Lung (tissue), 12 donors: ENCODE measurements around the gene ELN. TPM values are rescaled to one million over a fixed set of nuclear protein-coding genes. Genes with fewer than 3 reads are reported as not detected.

Experiments
- ATAC-seq: fragments of 200-7000 bp; cut with Tn5 transposase; one replicate; pipeline ENCODE4 v1.9.1; 2020; ENCODE audit warnings: moderate number of reproducible peaks; ENCODE audit not compliant: insufficient read depth, low FRiP score
- DNase-seq, 3 donors: peaks; one replicate each; pipeline ENCODE4 v3.0.0-alpha.2; 2013 to 2017
- H3K27ac ChIP-seq, 2 donors: one replicate each; pipeline ENCODE4 v1.5.1; 2013; ENCODE audit warnings: mild to moderate bottlenecking in 2 of 2, moderate library complexity in 2 of 2, control low read depth in 1 of 2, inconsistent platforms in 1 of 2, low read depth in 1 of 2, low read length in 1 of 2
- H3K27me3 ChIP-seq, 3 donors: one replicate each; pipeline ENCODE4 v1.5.1; 2013; ENCODE audit warnings: low read length in 2 of 3; ENCODE audit not compliant: control insufficient read depth in 3 of 3, insufficient read depth in 3 of 3
- H3K36me3 ChIP-seq, 4 donors: one replicate each; pipeline ENCODE4 v1.5.1; 2013; ENCODE audit warnings: low read length in 4 of 4, mild to moderate bottlenecking in 1 of 4, moderate library complexity in 1 of 4; ENCODE audit not compliant: control insufficient read depth in 4 of 4, insufficient read depth in 4 of 4
- H3K4me1 ChIP-seq, 5 donors: one replicate each; pipeline ENCODE4 v1.5.1; 2013; ENCODE audit warnings: low read length in 5 of 5, mild to moderate bottlenecking in 2 of 5, moderate library complexity in 1 of 5; ENCODE audit not compliant: control insufficient read depth in 5 of 5, insufficient read depth in 5 of 5
- H3K4me3 ChIP-seq: one replicate; pipeline ENCODE4 v1.5.1; 2013; ENCODE audit warnings: mild to moderate bottlenecking, control low read depth, moderate library complexity
- H3K9ac ChIP-seq, 2 donors: one replicate each; pipeline ENCODE4 v1.5.1; 2013; ENCODE audit warnings: low read length in 2 of 2, control low read depth in 1 of 2; ENCODE audit not compliant: insufficient read depth in 1 of 2
- H3K9me3 ChIP-seq, 4 donors: one replicate each; pipeline ENCODE4 v1.5.1; 2013; ENCODE audit warnings: low read length in 3 of 4, mild to moderate bottlenecking in 1 of 4, moderate library complexity in 1 of 4; ENCODE audit not compliant: control insufficient read depth in 4 of 4, insufficient read depth in 3 of 4
- WGBS, 2 donors: extraction: QIAGEN DNeasy Blood & Tissue Kit; methylation state at CpG; one replicate each; pipeline ENCODE4 v1.1.7; 2013; 5-methylcytosine and 5-hydroxymethylcytosine counted together
- polyA plus RNA-seq, 2 donors: library from polyadenylated mRNA; stranded (reverse); fragments of 200-250 nt; gene quantifications; one replicate each; pipeline ENCODE4 v1.2.1, GENCODE V29; 2013
- total RNA-seq, 2 donors: library from RNA; depleted of rRNA in 1 of 2; stranded (reverse); fragments of >200 nt in 1 of 2; gene quantifications; one replicate each; pipeline ENCODE4 v1.2.1, GENCODE V29; 2014 to 2021
- TF ChIP-seq, protein P1 (sequence below): IDR thresholded peaks from 2 replicates; pipeline ENCODE4 v1.5.1; 2012; ENCODE audit warnings: mild to moderate bottlenecking; ENCODE audit errors: control extremely low read depth, extremely low read depth
- donor health status: control.
- donor health status: control.
- donor health status: Bipolar disorder and iron deficiency.
- donor health status: healthy.
- donor health status: DM: yes; HTN: yes; CAD: no.

ELN gene
- total and polyA plus RNA-seq, 4 donors = 60.4 to 274 (median 125) TPM

DNA sequence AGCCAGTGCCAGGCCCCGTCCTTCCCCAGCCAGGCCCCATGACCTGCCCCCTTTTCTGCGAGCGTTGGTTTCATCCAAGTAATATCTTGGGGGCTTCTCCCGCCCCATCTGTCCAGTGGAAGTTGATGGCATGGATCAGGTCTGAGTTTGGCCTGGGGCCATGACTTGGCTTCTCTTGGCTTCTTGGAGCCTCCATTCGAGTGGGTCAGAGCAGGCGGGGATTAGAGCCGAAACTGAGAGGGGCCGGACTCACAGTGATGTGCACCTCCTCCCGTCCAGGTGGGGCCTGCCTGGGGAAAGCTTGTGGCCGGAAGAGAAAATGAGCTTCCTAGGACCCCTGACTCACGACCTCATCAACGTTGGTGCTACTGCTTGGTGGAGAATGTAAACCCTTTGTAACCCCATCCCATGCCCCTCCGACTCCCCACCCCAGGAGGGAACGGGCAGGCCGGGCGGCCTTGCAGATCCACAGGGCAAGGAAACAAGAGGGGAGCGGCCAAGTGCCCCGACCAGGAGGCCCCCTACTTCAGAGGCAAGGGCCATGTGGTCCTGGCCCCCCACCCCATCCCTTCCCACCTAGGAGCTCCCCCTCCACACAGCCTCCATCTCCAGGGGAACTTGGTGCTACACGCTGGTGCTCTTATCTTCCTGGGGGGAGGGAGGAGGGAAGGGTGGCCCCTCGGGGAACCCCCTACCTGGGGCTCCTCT is 40.6 kb downstream of the ELN start:
- Histone ChIP-seq H3K9ac (no peak overlapping the region), H3K27me3 (no peaks in the 10 kb centered on the region), H3K4me1 (no peaks in the 10 kb centered on the region), H3K36me3 (peaks cover 0 to 5% (median 2%) of the 10 kb centered on the region in 4 donors), H3K27ac (no peak overlapping the region), H3K4me3 (no peak overlapping the region), H3K9me3 (peaks cover 0 to 4% (median 0%) of the 10 kb centered on the region in 4 donors)
- no peak for ATAC-seq
- DNase-seq = no peak
- 87 to 97% methylated on average over 20 of the region's 20 CpGs for WGBS, 2 donors
- TF ChIP-seq, protein P1, sequence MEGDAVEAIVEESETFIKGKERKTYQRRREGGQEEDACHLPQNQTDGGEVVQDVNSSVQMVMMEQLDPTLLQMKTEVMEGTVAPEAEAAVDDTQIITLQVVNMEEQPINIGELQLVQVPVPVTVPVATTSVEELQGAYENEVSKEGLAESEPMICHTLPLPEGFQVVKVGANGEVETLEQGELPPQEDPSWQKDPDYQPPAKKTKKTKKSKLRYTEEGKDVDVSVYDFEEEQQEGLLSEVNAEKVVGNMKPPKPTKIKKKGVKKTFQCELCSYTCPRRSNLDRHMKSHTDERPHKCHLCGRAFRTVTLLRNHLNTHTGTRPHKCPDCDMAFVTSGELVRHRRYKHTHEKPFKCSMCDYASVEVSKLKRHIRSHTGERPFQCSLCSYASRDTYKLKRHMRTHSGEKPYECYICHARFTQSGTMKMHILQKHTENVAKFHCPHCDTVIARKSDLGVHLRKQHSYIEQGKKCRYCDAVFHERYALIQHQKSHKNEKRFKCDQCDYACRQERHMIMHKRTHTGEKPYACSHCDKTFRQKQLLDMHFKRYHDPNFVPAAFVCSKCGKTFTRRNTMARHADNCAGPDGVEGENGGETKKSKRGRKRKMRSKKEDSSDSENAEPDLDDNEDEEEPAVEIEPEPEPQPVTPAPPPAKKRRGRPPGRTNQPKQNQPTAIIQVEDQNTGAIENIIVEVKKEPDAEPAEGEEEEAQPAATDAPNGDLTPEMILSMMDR = no peak

DNA sequence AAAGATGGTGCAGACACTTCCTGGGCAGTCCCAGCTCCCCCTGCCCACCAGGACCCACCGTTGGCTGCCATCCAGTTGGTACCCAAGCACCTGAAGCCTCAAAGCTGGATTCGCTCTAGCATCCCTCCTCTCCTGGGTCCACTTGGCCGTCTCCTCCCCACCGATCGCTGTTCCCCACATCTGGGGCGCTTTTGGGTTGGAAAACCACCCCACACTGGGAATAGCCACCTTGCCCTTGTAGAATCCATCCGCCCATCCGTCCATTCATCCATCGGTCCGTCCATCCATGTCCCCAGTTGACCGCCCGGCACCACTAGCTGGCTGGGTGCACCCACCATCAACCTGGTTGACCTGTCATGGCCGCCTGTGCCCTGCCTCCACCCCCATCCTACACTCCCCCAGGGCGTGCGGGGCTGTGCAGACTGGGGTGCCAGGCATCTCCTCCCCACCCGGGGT is 41.1 kb downstream of the ELN start:
- Histone ChIP-seq H3K9ac (no peak overlapping the region), H3K4me1 (no peaks in the 10 kb centered on the region), H3K27me3 (no peaks in the 10 kb centered on the region), H3K36me3 (peaks cover 0 to 5% (median 1%) of the 10 kb centered on the region in 4 donors), H3K4me3 (no peak overlapping the region), H3K9me3 (peaks cover 0 to 4% (median 0%) of the 10 kb centered on the region in 4 donors), H3K27ac (no peak overlapping the region)
- TF ChIP-seq, protein P1 = no peak
- DNase-seq (no peak), ATAC-seq (no peak)
- WGBS, 2 donors = 91% methylated on average over 16 of the region's 16 CpGs

DNA sequence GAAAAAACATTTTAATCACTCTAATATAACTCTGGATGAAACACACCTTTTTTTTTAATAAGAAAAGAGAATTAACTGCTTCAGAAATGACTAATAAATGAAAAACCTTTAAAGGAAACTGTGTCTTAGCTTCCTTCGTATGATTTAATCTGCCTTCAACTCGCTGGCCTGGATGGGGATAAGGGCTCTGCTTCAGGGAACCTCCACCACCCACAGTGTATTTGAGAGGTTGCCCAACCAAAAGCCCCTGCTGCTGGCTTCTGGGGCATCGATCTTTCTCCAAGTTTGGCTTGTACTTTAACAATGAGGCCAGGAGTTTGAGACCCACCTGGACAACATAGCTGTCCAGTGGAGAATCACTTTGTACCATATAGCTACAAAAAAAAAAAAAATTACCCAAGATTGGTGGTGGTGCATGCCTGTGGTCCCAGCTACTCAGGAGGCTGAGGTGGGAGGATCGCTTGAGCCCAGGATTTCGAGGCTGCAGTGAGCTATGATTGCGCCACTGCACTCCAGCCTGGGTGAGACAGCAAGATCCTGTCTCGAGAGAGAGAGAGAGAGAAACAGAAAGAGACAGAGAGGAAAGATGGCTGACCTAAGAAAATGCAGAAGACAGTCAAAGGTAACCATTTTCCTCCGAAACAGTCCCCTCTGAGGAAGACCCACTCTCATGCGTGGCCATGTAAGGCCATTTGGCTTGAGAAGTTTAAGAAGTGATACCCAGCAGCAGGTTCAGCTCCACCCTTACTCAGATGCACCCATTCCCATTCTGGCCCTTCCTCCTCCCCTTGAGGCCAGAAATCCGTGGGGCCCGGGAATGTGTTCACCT is 42.0 kb downstream of the ELN start:
- H3K27me3 ChIP-seq = no peaks in the 10 kb centered on the region
- no peak overlapping the region for H3K4me3 ChIP-seq
- H3K27ac ChIP-seq = peak overlapping the region in 1 of 2 donors; percentile 9
- TF ChIP-seq, protein P1 = no peak
- peaks cover 0 to 5% (median 1%) of the 10 kb centered on the region in 4 donors for H3K36me3 ChIP-seq
- ATAC-seq (no peak), DNase-seq (no peak)
- H3K4me1 ChIP-seq = no peaks in the 10 kb centered on the region
- peaks cover 0 to 4% (median 0%) of the 10 kb centered on the region in 4 donors for H3K9me3 ChIP-seq
- WGBS, 2 donors = 71 to 73% methylated on average over 11 of the region's 11 CpGs
- no peak overlapping the region for H3K9ac ChIP-seq
